Measurements from ENCODE around the gene TAAR5.
"Not testable (repeated sequence)": the region's sequence is repeated elsewhere in the genome, so short reads cannot be mapped to it uniquely, and the experiment has no call there.

Gene TAAR5

GRCh38 chr6:132568611-132569010, 20.9 kb downstream of the TAAR5 start:
- no peak overlapping the region for H3K27ac ChIP-seq
- DNase-seq = no peak
- H3K4me3 ChIP-seq = no peak overlapping the region
- TF ChIP-seq CTCF (IDR thresholded peaks at IDR 0.05) = no peak
- no peaks in the 10 kb centered on the region for H3K4me1 ChIP-seq
- H3K36me3 ChIP-seq = no peaks in the 10 kb centered on the region
- intact Hi-C loops (cut with DNase I; ENCODE audit: low total_unique reads) = no loop called here
- no peaks in the 10 kb centered on the region for H3K9me3 ChIP-seq
- peaks cover 0 to 2% of the 10 kb centered on the region in 2 donors for H3K27me3 ChIP-seq

GRCh38 chr6:132567566-132567965, 22.0 kb downstream of the TAAR5 start:
- H3K27me3 ChIP-seq = peaks cover 0 to 2% of the 10 kb centered on the region in 2 donors
- TF ChIP-seq CTCF (IDR thresholded peaks at IDR 0.05) = no peak
- no peaks in the 10 kb centered on the region for H3K9me3 ChIP-seq
- no peaks in the 10 kb centered on the region for H3K4me1 ChIP-seq
- no peak overlapping the region for H3K4me3 ChIP-seq
- H3K27ac ChIP-seq = no peak overlapping the region
- intact Hi-C loops (cut with DNase I; ENCODE audit: low total_unique reads) = no loop called here
- H3K36me3 ChIP-seq = no peaks in the 10 kb centered on the region
- no peak for DNase-seq

- TF ChIP-seq CTCF (IDR thresholded peaks at IDR 0.05) = no peak
- Histone ChIP-seq H3K4me1 (no peaks in the 10 kb centered on the region), H3K27ac (no peak overlapping the region), H3K36me3 (no peaks in the 10 kb centered on the region), H3K4me3 (no peak overlapping the region), H3K27me3 (peaks cover 0 to 2% of the 10 kb centered on the region in 2 donors), H3K9me3 (no peaks in the 10 kb centered on the region)
- DNase-seq = no peak
- intact Hi-C loops (cut with DNase I; ENCODE audit: low total_unique reads) = no loop called here
Measured at GRCh38 chr6:132566404-132566803, 23.1 kb downstream of the TAAR5 start.

- H3K27ac ChIP-seq; H3K4me3 ChIP-seq; H3K4me1 ChIP-seq; H3K36me3 ChIP-seq; intact Hi-C loops (cut with DNase I; ENCODE audit: low total_unique reads); H3K27me3 ChIP-seq; H3K9me3 ChIP-seq; DNase-seq: not testable (repeated sequence)
Measured at GRCh38 chr6:132560087-132560486, 29.5 kb downstream of the TAAR5 start.

- H3K4me1 ChIP-seq = no peaks in the 10 kb centered on the region
- intact Hi-C loops (cut with DNase I; ENCODE audit: low total_unique reads) = no loop called here
- H3K9me3 ChIP-seq = no peaks in the 10 kb centered on the region
- no peaks in the 10 kb centered on the region for H3K27me3 ChIP-seq
- no peak within 1 kb of the TSS for H3K27ac ChIP-seq
- H3K36me3 ChIP-seq = no peaks in the 10 kb centered on the region
- H3K4me3 ChIP-seq = no peak within 1 kb of the TSS
- no peak for TF ChIP-seq CTCF (IDR thresholded peaks at IDR 0.05)
- no peak for DNase-seq
Measured at GRCh38 chr6:132552372-132552771, 37.2 kb downstream of the TAAR5 start, which contains the start of gene TAAR8. Gene TAAR8, plus strand, starts transcription at chr6:132552672. Its CDS starts 21 bp downstream, at chr6:132552693.

GRCh38 chr6:132551214-132551613, 38.3 kb downstream of the TAAR5 start:
- Histone ChIP-seq H3K4me1 (no peaks in the 10 kb centered on the region), H3K36me3 (no peaks in the 10 kb centered on the region), H3K9me3 (no peaks in the 10 kb centered on the region), H3K4me3 (no peak overlapping the region), H3K27me3 (no peaks in the 10 kb centered on the region), H3K27ac (no peak overlapping the region)
- TF ChIP-seq CTCF (IDR thresholded peaks at IDR 0.05) = no peak
- intact Hi-C loops (cut with DNase I; ENCODE audit: low total_unique reads) = no loop called here
- no peak for DNase-seq
